CD4-positive, alpha-beta T cell (primary cell): ENCODE measurements around the gene CBFA2T3. TPM values are rescaled to one million over a fixed set of nuclear protein-coding genes. Genes with fewer than 3 reads are reported as not detected.
A peak's percentile ranks its signal among the peaks of the same experiment; 100 is the strongest.

Source experiments
- ATAC-seq: fragments of 200-7000 bp; cut with Tn5 transposase; one replicate; pipeline ENCODE4 v1.10.0; 2022; ENCODE audit warnings: mild to moderate bottlenecking; ENCODE audit not compliant: poor library complexity
- CTCF ChIA-PET: fragments of 350-600 bp; sonication (Branson Sonifier 250); formaldehyde crosslinking; loops from one replicate; lab custom pipeline; 2021; ENCODE audit warnings: antibody characterized with exemption, inconsistent platforms; lab: Charles Lee
- POLR2A ChIA-PET: fragments of 350-600 bp; sonication (Branson Sonifier 250); formaldehyde crosslinking; loops from one replicate; lab custom pipeline; 2021; ENCODE audit warnings: antibody characterized with exemption, inconsistent platforms; lab: Charles Lee
- DNase-seq, 14 experiments: peaks; one replicate each; pipeline ENCODE4 v3.0.0-alpha.2; 2013 to 2020; ENCODE audit warnings: mixed read lengths in 2 of 14
- H3K27ac ChIP-seq, 2 donors: one replicate each; pipeline versions ENCODE4 v1.5.1 to v1.7.0; 2013; ENCODE audit warnings: low read length in 2 of 2, low read depth in 1 of 2, mild to moderate bottlenecking in 1 of 2
- H3K27me3 ChIP-seq, 2 experiments: 1 replicate in 1 of 2; 2 replicates in 1 of 2; pipeline versions ENCODE4 v1.6.1 to v1.7.0; 2013; ENCODE audit warnings: low read length in 2 of 2, control low read depth in 1 of 2, mild to moderate bottlenecking in 1 of 2, moderate library complexity in 1 of 2; ENCODE audit not compliant: insufficient read depth in 2 of 2, control insufficient read depth in 1 of 2
- H3K36me3 ChIP-seq: one replicate; pipeline ENCODE4 v1.6.1; 2013; ENCODE audit warnings: low read length, control low read depth; ENCODE audit not compliant: insufficient read depth
- H3K4me1 ChIP-seq: one replicate; pipeline ENCODE4 v1.6.1; 2013; ENCODE audit warnings: low read length, control low read depth; ENCODE audit not compliant: insufficient read depth
- H3K4me3 ChIP-seq: one replicate; pipeline ENCODE4 v1.5.1; 2013; ENCODE audit warnings: mild to moderate bottlenecking, low read length, moderate library complexity
- H3K9me3 ChIP-seq, 2 experiments: 1 replicate in 1 of 2; 2 replicates in 1 of 2; pipeline versions ENCODE4 v1.6.1 to v1.7.0; 2013; ENCODE audit warnings: low read length in 2 of 2, mild to moderate bottlenecking in 2 of 2, control low read depth in 1 of 2, moderate library complexity in 1 of 2; ENCODE audit not compliant: control insufficient read depth in 1 of 2, insufficient read depth in 1 of 2
- H3K27ac Mint-ChIP-seq: one replicate; pipeline ENCODE4 v1.8.0; 2020; ENCODE audit warnings: mixed read lengths
- H3K27me3 Mint-ChIP-seq: one replicate; pipeline ENCODE4 v1.8.0; 2021; ENCODE audit warnings: mixed read lengths
- H3K36me3 Mint-ChIP-seq: one replicate; pipeline ENCODE4 v1.8.0; 2021; ENCODE audit warnings: low read depth, mixed read lengths
- H3K4me1 Mint-ChIP-seq: one replicate; pipeline ENCODE4 v1.8.0; 2021; ENCODE audit warnings: low read depth, mixed read lengths
- H3K4me3 Mint-ChIP-seq: one replicate; pipeline ENCODE4 v1.8.0; 2020; ENCODE audit warnings: mild to moderate bottlenecking, mixed read lengths
- H3K9me3 Mint-ChIP-seq: one replicate; pipeline ENCODE4 v1.8.0; 2020; ENCODE audit warnings: mixed read lengths
- intact Hi-C, 2 experiments: fragments of 100-400 bp; cut with DNase I in 1 of 2; cut with micrococcal nuclease in 1 of 2; formaldehyde crosslinking; loops; one replicate each; pipeline versions ENCODE4 v1.15.1 to v1.9.0; 2023 to 2025; cut with DNase I, micrococcal nuclease
- polyA plus RNA-seq, 2 donors: library from polyadenylated mRNA; unstranded; fragments of 120-200 nt; gene quantifications; one replicate each; pipeline ENCODE4 v1.2.1, GENCODE V29; 2013
- total RNA-seq, 174 experiments: library from RNA in 2 of 174; stranded (reverse) in 2 of 174; gene quantifications; one replicate each; pipeline ENCODE4 v1.2.3 and lab custom pipeline; 2021 to 2026
- TF ChIP-seq, protein P1 (sequence below): fragments of 200-600 bp; IDR thresholded peaks from one replicate; pipeline ENCODE4 v1.8.0; 2022; ENCODE audit warnings: antibody characterized with exemption, mild to moderate bottlenecking

CBFA2T3 gene
- total RNA-seq (1 to 10 TPM in 1 of 2 experiments, under 1 TPM in 1; 0.80 to 1.6 TPM), total RNA-seq (lab: John Stamatoyannopoulos, UW) (0 to 5.9 (median 0.30) reads per million in 172 experiments)
- 3.6 TPM for polyA plus RNA-seq (2013, experiment 1 of 2)
- 3.2 TPM for polyA plus RNA-seq (2013, experiment 2 of 2)

DNA sequence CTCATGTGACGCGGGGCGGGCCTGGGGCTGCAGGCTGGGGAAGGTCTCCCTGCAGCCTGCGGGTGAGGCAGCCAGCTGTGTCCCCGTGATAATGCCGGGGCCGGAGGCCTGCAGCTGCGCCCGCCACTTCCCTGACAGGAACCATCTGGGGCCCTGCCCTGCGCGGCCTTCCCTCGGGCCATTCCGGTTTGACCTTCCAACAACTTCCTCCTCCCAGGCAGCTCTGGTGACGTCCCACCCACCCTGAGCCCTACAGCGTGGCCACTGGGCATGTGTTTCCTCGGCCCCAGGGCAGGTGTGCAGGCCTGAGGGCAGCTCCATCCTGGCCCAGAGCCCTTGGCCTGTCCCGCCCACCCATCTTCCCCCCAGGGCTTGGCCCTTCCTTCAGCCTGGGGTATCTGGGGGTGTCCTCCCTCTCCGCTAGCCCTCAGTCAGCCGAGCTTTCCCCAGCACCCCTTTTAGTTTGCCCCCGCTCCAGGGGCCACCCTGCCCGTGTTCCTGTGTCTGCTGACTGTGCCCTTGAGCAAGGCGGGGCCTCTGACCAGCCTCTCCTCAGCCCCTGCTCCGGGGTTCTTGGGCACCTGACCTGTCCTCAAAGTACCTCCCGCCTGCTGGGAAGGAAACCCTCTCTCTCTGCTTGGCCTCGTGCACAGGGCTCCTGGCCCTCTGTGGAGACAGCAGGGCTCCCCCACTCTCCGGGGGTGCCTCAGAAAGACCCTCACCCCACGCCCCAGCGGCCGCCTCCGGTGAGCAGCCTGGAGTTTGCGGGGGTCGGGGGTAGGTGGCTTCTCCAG, at the start of gene CBFA2T3:
TSS of gene CBFA2T3 (minus strand) at position 190 of the 794 bp plus-strand sequence. CDS start 400 bp downstream, outside the sequence.
- H3K36me3 ChIP-seq, result no peaks in the 10 kb centered on the region
- CTCF ChIA-PET, result no interaction called here
- no peaks in the 10 kb centered on the region for H3K36me3 Mint-ChIP-seq
- POLR2A ChIA-PET, result no interaction called here
- H3K4me3 ChIP-seq, result peak within 1 kb of the TSS; percentile 34
- intact Hi-C loops, result no loop called here
- peaks cover 36 to 41% of the 10 kb centered on the region in 2 experiments for H3K27me3 ChIP-seq
- H3K9me3 Mint-ChIP-seq, result no peaks in the 10 kb centered on the region
- ATAC-seq, result no peak
- peaks cover 27% of the 10 kb centered on the region for H3K27me3 Mint-ChIP-seq
- TF ChIP-seq, protein P1, sequence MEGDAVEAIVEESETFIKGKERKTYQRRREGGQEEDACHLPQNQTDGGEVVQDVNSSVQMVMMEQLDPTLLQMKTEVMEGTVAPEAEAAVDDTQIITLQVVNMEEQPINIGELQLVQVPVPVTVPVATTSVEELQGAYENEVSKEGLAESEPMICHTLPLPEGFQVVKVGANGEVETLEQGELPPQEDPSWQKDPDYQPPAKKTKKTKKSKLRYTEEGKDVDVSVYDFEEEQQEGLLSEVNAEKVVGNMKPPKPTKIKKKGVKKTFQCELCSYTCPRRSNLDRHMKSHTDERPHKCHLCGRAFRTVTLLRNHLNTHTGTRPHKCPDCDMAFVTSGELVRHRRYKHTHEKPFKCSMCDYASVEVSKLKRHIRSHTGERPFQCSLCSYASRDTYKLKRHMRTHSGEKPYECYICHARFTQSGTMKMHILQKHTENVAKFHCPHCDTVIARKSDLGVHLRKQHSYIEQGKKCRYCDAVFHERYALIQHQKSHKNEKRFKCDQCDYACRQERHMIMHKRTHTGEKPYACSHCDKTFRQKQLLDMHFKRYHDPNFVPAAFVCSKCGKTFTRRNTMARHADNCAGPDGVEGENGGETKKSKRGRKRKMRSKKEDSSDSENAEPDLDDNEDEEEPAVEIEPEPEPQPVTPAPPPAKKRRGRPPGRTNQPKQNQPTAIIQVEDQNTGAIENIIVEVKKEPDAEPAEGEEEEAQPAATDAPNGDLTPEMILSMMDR, result no peak
- no peak within 1 kb of the TSS for H3K27ac ChIP-seq
- H3K9me3 ChIP-seq, result peaks cover 0 to 43% of the 10 kb centered on the region in 2 experiments
- H3K4me1 Mint-ChIP-seq, result no peaks in the 10 kb centered on the region
- H3K4me3 Mint-ChIP-seq, result no peak within 1 kb of the TSS
- H3K27ac Mint-ChIP-seq, result no peak within 1 kb of the TSS
- peak in 3 of 14 experiments; percentile 19 to 53 (median 49) for DNase-seq
- H3K4me1 ChIP-seq, result peaks cover 11% of the 10 kb centered on the region

DNA sequence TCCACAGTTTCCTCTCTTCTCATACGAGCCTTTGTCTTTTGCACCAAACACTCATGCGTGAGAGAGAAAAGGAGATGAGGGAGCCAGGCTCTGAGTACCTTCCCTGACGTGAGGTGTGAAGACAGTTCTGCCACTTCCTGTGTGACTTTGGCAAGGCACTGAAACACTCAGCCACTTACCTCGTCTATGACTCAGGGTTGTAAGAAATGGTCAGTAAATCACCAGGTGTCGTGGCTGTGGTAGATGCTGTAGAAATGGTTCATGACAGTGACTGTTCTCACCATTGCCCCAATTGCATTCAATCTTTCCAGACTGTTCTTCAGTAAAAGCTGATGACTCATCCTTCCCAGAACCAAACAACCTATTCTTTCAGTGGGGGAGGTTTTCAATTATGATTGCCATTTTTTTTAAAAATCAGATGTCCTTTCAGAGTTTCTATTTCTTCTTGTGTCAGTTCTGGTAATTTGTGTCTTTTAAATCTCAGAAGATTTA, 49.2 kb upstream of the CBFA2T3 start:
- Mint-ChIP-seq H3K36me3 (no peaks in the 10 kb centered on the region), H3K9me3 (peaks cover 3% of the 10 kb centered on the region), H3K27ac (no peak overlapping the region), H3K4me1 (no peaks in the 10 kb centered on the region), H3K27me3 (no peaks in the 10 kb centered on the region), H3K4me3 (no peak overlapping the region)
- ChIA-PET CTCF (interaction anchor here (0.7 kb wide), 1 partner anchor 490 kb away, joined by 3 read pairs; no protein-coding TSS in a partner anchor), POLR2A (no interaction called here)
- intact Hi-C loops, result no loop called here
- Histone ChIP-seq H3K4me1 (peaks cover 13% of the 10 kb centered on the region), H3K27ac (no peak overlapping the region), H3K9me3 (peaks cover 3 to 6% of the 10 kb centered on the region in 2 experiments), H3K36me3 (no peaks in the 10 kb centered on the region), H3K4me3 (no peak overlapping the region), H3K27me3 (no peaks in the 10 kb centered on the region)
- ATAC-seq (peak; percentile 73), DNase-seq (peak in 6 of 14 experiments; percentile 9 to 77 (median 49))
- TF ChIP-seq, protein P1, result no peak

DNA sequence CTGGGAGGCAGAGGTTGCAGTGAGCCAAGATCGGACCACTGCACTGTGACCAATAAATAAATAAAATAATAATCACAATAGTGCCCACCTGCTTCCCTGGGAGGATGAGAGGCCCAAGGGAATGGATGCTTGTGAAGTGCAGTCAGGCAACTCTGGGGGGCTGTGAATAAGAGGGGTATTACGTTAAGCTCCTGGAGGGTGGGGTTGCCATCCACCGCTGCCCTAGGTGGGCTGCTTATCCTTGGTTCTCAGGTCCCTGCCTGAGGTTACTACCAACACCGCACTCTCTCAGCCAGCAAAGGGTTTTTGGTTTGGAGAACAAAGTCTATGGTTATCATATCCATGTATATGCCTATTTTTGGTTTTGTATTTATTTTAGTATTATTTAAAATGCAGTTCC, 48.6 kb upstream of the CBFA2T3 start:
- no peak for DNase-seq
- Histone ChIP-seq H3K4me1 (peaks cover 13% of the 10 kb centered on the region), H3K9me3 (peaks cover 3% of the 10 kb centered on the region in 2 experiments), H3K36me3 (no peaks in the 10 kb centered on the region), H3K27ac (no peak overlapping the region), H3K4me3 (no peak overlapping the region), H3K27me3 (no peaks in the 10 kb centered on the region)
- intact Hi-C loops, result no loop called here
- CTCF ChIA-PET, result interaction anchor here (0.7 kb wide), 1 partner anchor 490 kb away, joined by 3 read pairs; no protein-coding TSS in a partner anchor
- TF ChIP-seq, protein P1, result no peak
- Mint-ChIP-seq H3K36me3 (no peaks in the 10 kb centered on the region), H3K9me3 (peaks cover 3% of the 10 kb centered on the region), H3K4me3 (no peak overlapping the region), H3K4me1 (no peaks in the 10 kb centered on the region), H3K27me3 (no peaks in the 10 kb centered on the region), H3K27ac (no peak overlapping the region)
- no peak for ATAC-seq
- POLR2A ChIA-PET, result no interaction called here
